Measurements from ENCODE around the gene PPARG.
"Not testable (repeated sequence)": the region's sequence is repeated elsewhere in the genome, so short reads cannot be mapped to it uniquely, and the experiment has no call there.

Gene PPARG

GRCh38 chr3:12279591-12280326, 9.1 kb upstream of the PPARG start:
- no peak for DNase-seq

- no peak for DNase-seq
Observed at GRCh38 chr3:12280357-12280806, 8.5 kb upstream of the PPARG start.

GRCh38 chr3:12284591-12284990, 4.3 kb upstream of the PPARG start:
- no peak for DNase-seq

- no peak for DNase-seq
Observed at GRCh38 chr3:12285003-12285555, 3.8 kb upstream of the PPARG start.

- DNase-seq, result not testable (repeated sequence)
Observed at GRCh38 chr3:12285779-12286178, 3.1 kb upstream of the PPARG start.

GRCh38 chr3:12286504-12286903, 2.4 kb upstream of the PPARG start:
- no peak for DNase-seq

- DNase-seq, result no peak
Observed at GRCh38 chr3:12286927-12287726, 1.7 kb upstream of the PPARG start.

GRCh38 chr3:12287727-12288181, 1.1 kb upstream of the PPARG start:
- DNase-seq, result no peak

- no peak for DNase-seq
Observed at GRCh38 chr3:12289524-12289923, 654 bp downstream of the PPARG start.

- no peak for DNase-seq
Observed at GRCh38 chr3:12292770-12293169, 3.9 kb downstream of the PPARG start.

GRCh38 chr3:12294885-12295580, 6.2 kb downstream of the PPARG start:
- no peak for DNase-seq

GRCh38 chr3:12296511-12296910, 7.6 kb downstream of the PPARG start:
- no peak for DNase-seq

- DNase-seq, result no peak
Observed at GRCh38 chr3:12299026-12299425, 10.2 kb downstream of the PPARG start.

- no peak for DNase-seq
Observed at GRCh38 chr3:12300137-12300536, 11.3 kb downstream of the PPARG start.

GRCh38 chr3:12301031-12301430, 12.2 kb downstream of the PPARG start:
- no peak for DNase-seq

- no peak for DNase-seq
Observed at GRCh38 chr3:12301513-12301912, 12.6 kb downstream of the PPARG start.

GRCh38 chr3:12302564-12302963, 13.7 kb downstream of the PPARG start:
- no peak for DNase-seq

GRCh38 chr3:12303534-12303933, 14.7 kb downstream of the PPARG start:
- DNase-seq, result no peak

- DNase-seq, result no peak
Observed at GRCh38 chr3:12303993-12304392, 15.1 kb downstream of the PPARG start.

- DNase-seq, result no peak
Observed at GRCh38 chr3:12307136-12307535, 18.3 kb downstream of the PPARG start.

- DNase-seq, result no peak
Observed at GRCh38 chr3:12308517-12308916, 19.6 kb downstream of the PPARG start.

- DNase-seq, result no peak
Observed at GRCh38 chr3:12309716-12310115, 20.8 kb downstream of the PPARG start.

GRCh38 chr3:12312010-12312409, 23.1 kb downstream of the PPARG start:
- no peak for DNase-seq

Data from stimulated activated CD4-positive, alpha-beta T cell treated with anti-CD3 and anti-CD28 coated beads, Interleukin-2, amount 100 ng/mL, for 48 hours (primary cell).